ENCODE data around the gene PTPRK.
A peak's percentile ranks its signal among the peaks of the same experiment; 100 is the strongest.

The PTPRK gene

GRCh38 chr6:128246472-128247260 lies 273.7 kb downstream of the PTPRK start:
- peak; percentile 9 for DNase-seq (ENCODE audit: low spot score)

GRCh38 chr6:128244751-128245405 lies 275.5 kb downstream of the PTPRK start:
- no peak for DNase-seq (ENCODE audit: low spot score)

- DNase-seq (ENCODE audit: low spot score) = no peak
These were observed 277.5 kb downstream of the PTPRK start for GRCh38 chr6:128242765-128243403.

- no peak for DNase-seq (ENCODE audit: low spot score)
These were observed 279.2 kb downstream of the PTPRK start for GRCh38 chr6:128241216-128241615.

- DNase-seq (ENCODE audit: low spot score) = no peak
These were observed 280.4 kb downstream of the PTPRK start for GRCh38 chr6:128240024-128240428.

GRCh38 chr6:128239146-128239545 lies 281.3 kb downstream of the PTPRK start:
- DNase-seq (ENCODE audit: low spot score) = no peak

- DNase-seq (ENCODE audit: low spot score) = no peak
These were observed 282.2 kb downstream of the PTPRK start for GRCh38 chr6:128238225-128238624.

- no peak for DNase-seq (ENCODE audit: low spot score)
These were observed 284.8 kb downstream of the PTPRK start for GRCh38 chr6:128235556-128235955.

- DNase-seq (ENCODE audit: low spot score) = no peak
These were observed 286.9 kb downstream of the PTPRK start for GRCh38 chr6:128233531-128233930.

GRCh38 chr6:128230267-128230989 lies 290.0 kb downstream of the PTPRK start:
- DNase-seq (ENCODE audit: low spot score) = no peak

GRCh38 chr6:128225612-128226011 lies 294.8 kb downstream of the PTPRK start:
- DNase-seq (ENCODE audit: low spot score) = no peak

GRCh38 chr6:128216917-128217316 lies 303.5 kb downstream of the PTPRK start:
- no peak for DNase-seq (ENCODE audit: low spot score)

- no peak for DNase-seq (ENCODE audit: low spot score)
These were observed 310.6 kb downstream of the PTPRK start for GRCh38 chr6:128209771-128210170.

- no peak for DNase-seq (ENCODE audit: low spot score)
These were observed 311.4 kb downstream of the PTPRK start for GRCh38 chr6:128208851-128209580.

- DNase-seq (ENCODE audit: low spot score) = no peak
These were observed 312.3 kb downstream of the PTPRK start for GRCh38 chr6:128208078-128208477.

- DNase-seq (ENCODE audit: low spot score) = no peak
These were observed 313.6 kb downstream of the PTPRK start for GRCh38 chr6:128206610-128207426.

GRCh38 chr6:128204616-128205015 lies 315.8 kb downstream of the PTPRK start:
- no peak for DNase-seq (ENCODE audit: low spot score)

GRCh38 chr6:128202169-128202765 lies 318.1 kb downstream of the PTPRK start:
- DNase-seq (ENCODE audit: low spot score) = no peak

- DNase-seq (ENCODE audit: low spot score) = no peak
These were observed 319.6 kb downstream of the PTPRK start for GRCh38 chr6:128200789-128201188.

- DNase-seq (ENCODE audit: low spot score) = no peak
These were observed 320.9 kb downstream of the PTPRK start for GRCh38 chr6:128199461-128199860.

All from HuH-7.5 (cell line).